ENCODE measurements around the gene PLEKHM2.

DNA sequence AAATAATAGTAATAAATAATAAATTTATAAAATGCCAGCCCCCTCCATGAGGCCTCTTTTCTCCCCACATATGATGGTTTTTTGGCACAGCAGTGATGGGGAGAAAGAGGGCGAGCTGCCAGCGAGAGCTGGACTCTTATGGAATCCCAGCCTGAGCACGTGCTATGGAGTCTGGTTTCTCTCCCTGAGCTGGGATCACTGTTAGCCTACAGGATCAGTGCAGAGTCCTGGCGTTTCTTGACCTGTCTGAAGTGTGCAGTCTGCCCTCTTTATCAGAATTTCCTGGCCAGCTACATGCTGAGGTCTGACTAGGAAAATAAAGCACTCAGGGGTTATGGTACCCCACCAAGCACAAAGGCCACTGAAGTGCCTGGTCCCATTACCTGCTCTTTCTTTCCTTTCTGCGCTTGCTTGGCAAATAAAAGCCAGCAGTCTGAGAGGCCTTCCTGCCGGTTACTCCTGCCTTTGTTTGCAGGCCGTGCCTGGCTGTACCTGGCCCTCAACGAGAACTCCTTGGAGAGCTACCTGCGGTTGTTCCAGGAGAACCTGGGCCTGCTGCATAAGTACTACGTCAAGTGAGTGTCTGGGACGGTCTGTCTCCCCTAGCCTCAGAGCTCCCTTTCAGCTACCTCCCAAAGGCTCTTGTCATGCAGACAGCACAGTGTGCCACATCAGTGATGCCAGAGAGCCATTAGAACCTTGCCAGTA lies 33.5 kb downstream of the PLEKHM2 start:
- TF ChIP-seq TOX (CRISPR knock-in tag; IDR thresholded peaks at IDR 0.05; ENCODE audit: borderline replicate concordance) (no peak), SNAI2 (CRISPR knock-in tag; IDR thresholded peaks at IDR 0.05) (no peak)
